Measurements from ENCODE around the gene ABO. TPM values are rescaled to one million over a fixed set of nuclear protein-coding genes. Genes with fewer than 3 reads are reported as not detected.

The ABO gene
- total and polyA plus RNA-seq, 10 of the 15 experiments (the other 5 are each of a cell fraction or from before 2014, with no cell fraction given) = 0.10 TPM; not detected in 9

DNA sequence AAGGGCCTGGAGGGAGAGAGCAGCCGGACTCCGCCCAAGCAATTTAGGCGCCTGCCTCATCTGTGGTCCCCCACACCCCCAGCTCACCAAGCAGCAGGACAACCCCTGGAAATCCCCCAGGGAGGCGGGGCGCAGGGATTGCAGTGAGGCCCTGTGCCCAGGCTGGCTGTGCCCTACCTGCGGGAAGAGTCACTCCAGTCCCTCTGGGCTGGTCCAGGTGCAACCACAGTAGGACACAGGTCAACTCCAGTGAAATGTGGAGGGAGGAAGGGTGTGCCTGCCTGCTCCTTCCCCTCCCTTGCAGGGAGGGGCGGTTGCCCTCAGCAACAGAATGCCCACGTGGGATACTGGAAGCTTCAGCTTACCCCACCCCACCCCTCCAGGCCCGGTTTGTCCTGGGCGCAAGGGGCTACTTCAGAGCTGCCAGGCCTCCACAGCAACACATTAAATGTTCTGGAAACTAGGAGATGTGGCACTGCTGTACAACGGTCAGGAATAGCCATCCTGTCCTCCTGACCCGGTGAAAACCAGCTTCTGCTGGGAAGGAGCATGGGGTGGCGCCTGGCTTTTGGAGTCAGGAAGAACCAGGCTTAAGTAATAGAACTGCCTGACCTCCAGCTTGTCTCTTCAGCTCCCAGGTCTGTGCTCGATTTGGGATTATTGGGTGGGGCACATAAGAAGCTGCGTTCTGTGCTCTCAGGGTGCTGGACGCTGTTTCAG is 22.5 kb downstream of the ABO start:
- in situ Hi-C loops (cut with MboI) = no loop called here
- H2AFZ ChIP-seq (ENCODE audit: control insufficient read depth, low read depth, low read length) = no peak overlapping the region
- H3K27me3 ChIP-seq (replicated peaks in 1 of 2; ENCODE audit: control insufficient read depth in 2 of 2, insufficient read depth in 2 of 2, low read length in 1 of 2) = peaks cover 0 to 2% of the 10 kb centered on the region in 2 experiments; a peak in 3 of 4 replicates
- no peak for FAIRE-seq
- ATAC-seq = no peak
- H3K79me2 ChIP-seq (ENCODE audit: control insufficient read depth, insufficient read depth, low read length) = no peaks in the 10 kb centered on the region
- ChIA-PET POLR2A (no interaction called here), SMC1A (ENCODE audit: uncharacterized antibody, unreplicated experiment) (no interaction called here), RAD21 (ENCODE audit: unreplicated experiment) (no interaction called here), CTCF (interaction anchor here (3.5 kb wide), 1 partner anchor 13 kb away, joined by 9 read pairs; no protein-coding TSS in a partner anchor)
- no TSS peak for BruUV-seq (replicated peaks)
- 12% methylated on average over 16 of the region's 16 CpGs for WGBS (ENCODE audit: insufficient coverage, insufficient replicate concordance, low lambda C conversion rate, missing lambda C conversion rate)
- no peaks in the 10 kb centered on the region for H3K36me3 ChIP-seq (ENCODE audit: control insufficient read depth in 2 of 2, insufficient read depth in 2 of 2, low read length in 1 of 2)
- H3K4me2 ChIP-seq (ENCODE audit: control insufficient read depth, insufficient read depth) = no peak overlapping the region
- TF ChIP-seq BHLHE40 (IDR thresholded peaks at IDR 0.05; ENCODE audit: borderline replicate concordance in 1 of 2, low read depth in 2 of 2, low read length in 1 of 2) = no peak
- no peak for TF ChIP-seq KAT2A (conservative IDR thresholded peaks at IDR 0.05; ENCODE audit: control insufficient read depth, low read depth, low read length)
- TF ChIP-seq FOXK2 (IDR thresholded peaks at IDR 0.05) = no peak
- no peak for TF ChIP-seq HDAC2 (IDR thresholded peaks at IDR 0.05)
- no peak for TF ChIP-seq IKZF1 (conservative IDR thresholded peaks at IDR 0.05)
- TF ChIP-seq ASH2L (IDR thresholded peaks at IDR 0.05; ENCODE audit: borderline replicate concordance, low read depth) = no peak
- TF ChIP-seq SREBF2 (IDR thresholded peaks at IDR 0.05; ENCODE audit: low read length) = no peak
- no peak for TF ChIP-seq HDGF (IDR thresholded peaks at IDR 0.05)
- TF ChIP-seq BACH1 (IDR thresholded peaks at IDR 0.05; ENCODE audit: borderline replicate concordance) = no peak
- no peak overlapping the region for H3K27ac ChIP-seq (ENCODE audit: control insufficient read depth, insufficient read depth)
- H4K20me1 ChIP-seq (ENCODE audit: control insufficient read depth, insufficient read depth) = no peaks in the 10 kb centered on the region
- no peaks in the 10 kb centered on the region for H3K9me3 ChIP-seq (replicated peaks; ENCODE audit: control insufficient read depth, insufficient read depth, low read length)
- no peak overlapping the region for H3K9ac ChIP-seq (ENCODE audit: control insufficient read depth, insufficient read depth, low read length)
- H3K4me1 ChIP-seq (ENCODE audit: control insufficient read depth, insufficient read depth, low read length) = no peaks in the 10 kb centered on the region
- no peak overlapping the region for H3K4me3 ChIP-seq
- intact Hi-C loops (cut with micrococcal nuclease; ENCODE audit: unreplicated experiment) = no loop called here
- no peak for DNase-seq (ENCODE audit: low read depth, low spot score)

Data from GM12878 (cell line).